Fibroblast of skin of scalp (primary cell): ENCODE measurements around the gene SKA3.
"Not testable (repeated sequence)": the region's sequence is repeated elsewhere in the genome, so short reads cannot be mapped to it uniquely, and the experiment has no call there.

Experiments
- DNase-seq: peaks from one replicate; pipeline ENCODE4 v3.0.0-alpha.2; 2013

The SKA3 gene

GRCh38 chr13:21165606-21166005, 10.7 kb downstream of the SKA3 start:
- not testable (repeated sequence) for DNase-seq

- DNase-seq = no peak
These were observed 11.7 kb downstream of the SKA3 start for GRCh38 chr13:21164631-21165030.

- no peak for DNase-seq
These were observed 24.0 kb downstream of the SKA3 start for GRCh38 chr13:21152251-21152899.

GRCh38 chr13:21150013-21150412, 26.3 kb downstream of the SKA3 start:
- no peak for DNase-seq

GRCh38 chr13:21149568-21149967, 26.8 kb downstream of the SKA3 start:
- DNase-seq = no peak

GRCh38 chr13:21148557-21149258, 27.6 kb downstream of the SKA3 start:
- DNase-seq = no peak

GRCh38 chr13:21147827-21148226, 28.5 kb downstream of the SKA3 start:
- DNase-seq = no peak

- no peak for DNase-seq
These were observed 33.6 kb downstream of the SKA3 start for GRCh38 chr13:21142766-21143165.

- DNase-seq = no peak
These were observed 37.0 kb downstream of the SKA3 start for GRCh38 chr13:21139374-21139773.

- no peak for DNase-seq
These were observed 37.8 kb downstream of the SKA3 start for GRCh38 chr13:21138561-21138960.

- peak; percentile 44 for DNase-seq
These were observed 38.7 kb downstream of the SKA3 start for GRCh38 chr13:21137696-21138095.

- not testable (repeated sequence) for DNase-seq
These were observed 40.5 kb downstream of the SKA3 start for GRCh38 chr13:21135833-21136232.

GRCh38 chr13:21134475-21134874, 41.9 kb downstream of the SKA3 start:
- DNase-seq = no peak

- DNase-seq = no peak
These were observed 43.3 kb downstream of the SKA3 start for GRCh38 chr13:21133077-21133476.

- no peak for DNase-seq
These were observed 46.2 kb downstream of the SKA3 start for GRCh38 chr13:21130116-21130515.

GRCh38 chr13:21124852-21125251, 51.5 kb downstream of the SKA3 start:
- DNase-seq = peak; percentile 76

GRCh38 chr13:21123956-21124355, 52.4 kb downstream of the SKA3 start:
- no peak for DNase-seq

GRCh38 chr13:21121616-21122015, 54.7 kb downstream of the SKA3 start:
- no peak for DNase-seq

- no peak for DNase-seq
These were observed 56.2 kb downstream of the SKA3 start for GRCh38 chr13:21120191-21120590.

GRCh38 chr13:21119526-21119925, 56.8 kb downstream of the SKA3 start:
- no peak for DNase-seq

- no peak for DNase-seq
These were observed 58.2 kb downstream of the SKA3 start for GRCh38 chr13:21118180-21118579.

GRCh38 chr13:21117104-21117809, 59.1 kb downstream of the SKA3 start:
- no peak for DNase-seq

- DNase-seq = no peak
These were observed 60.2 kb downstream of the SKA3 start for GRCh38 chr13:21116141-21116540.

GRCh38 chr13:21115231-21115630, 61.1 kb downstream of the SKA3 start:
- DNase-seq = no peak
